22Rv1 (cell line): ENCODE measurements around the gene PMEPA1.

Experiments used
- CTCF ChIP-seq: fragments of 450-650 bp; IDR thresholded peaks from 2 replicates; pipeline ENCODE4 v1.5.1; 2017; ENCODE audit warnings: mild to moderate bottlenecking
- ZFX ChIP-seq: fragments of 450-650 bp; IDR thresholded peaks from 2 replicates; pipeline ENCODE4 v1.6.1; 2017; ENCODE audit warnings: antibody characterized with exemption, borderline replicate concordance

- TF ChIP-seq CTCF (no peak), ZFX (no peak)
Measured at GRCh38 chr20:57664476-57664875, 45.3 kb downstream of the PMEPA1 start.
